ENCODE measurements around the gene PPCDC.

Gene PPCDC

DNA sequence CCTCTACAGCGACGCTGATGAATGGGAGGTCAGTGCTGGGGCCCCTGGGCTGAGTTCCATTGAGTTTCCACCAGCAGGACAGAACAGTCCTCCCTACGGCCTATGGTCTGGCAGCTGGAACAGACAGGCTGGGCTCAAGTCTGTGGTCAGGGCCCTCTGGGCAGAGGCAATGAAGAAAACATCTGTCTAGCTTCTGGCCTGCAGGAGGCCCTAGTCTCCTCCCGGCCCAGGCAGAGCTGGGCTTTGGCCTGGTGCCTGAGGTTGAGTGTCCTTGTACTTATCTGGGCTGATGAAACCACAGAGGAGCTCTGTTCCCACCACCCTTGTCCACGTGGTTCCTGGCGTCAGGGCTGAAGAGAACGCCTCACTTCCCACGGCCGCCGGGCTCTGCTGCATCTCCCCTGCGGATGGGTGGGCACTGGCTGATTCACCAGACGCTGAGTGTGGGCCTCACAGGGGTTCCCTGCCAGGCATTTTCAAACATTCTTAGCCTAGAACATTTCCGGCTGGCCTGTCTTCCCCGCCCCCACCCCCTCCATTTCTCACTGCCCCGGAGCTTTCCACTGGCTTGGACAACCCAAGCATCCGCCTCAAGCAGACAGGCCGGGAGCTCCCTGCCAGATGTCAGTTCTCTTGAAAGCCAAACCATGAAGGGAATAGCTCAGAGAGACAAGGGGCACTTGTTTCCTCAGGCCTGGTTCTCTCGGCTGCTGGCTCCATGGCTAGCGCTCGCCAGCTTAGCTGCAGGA is 20.3 kb downstream of the PPCDC start:
- peak overlapping the region; percentile 28 for H3K4me3 ChIP-seq

DNA sequence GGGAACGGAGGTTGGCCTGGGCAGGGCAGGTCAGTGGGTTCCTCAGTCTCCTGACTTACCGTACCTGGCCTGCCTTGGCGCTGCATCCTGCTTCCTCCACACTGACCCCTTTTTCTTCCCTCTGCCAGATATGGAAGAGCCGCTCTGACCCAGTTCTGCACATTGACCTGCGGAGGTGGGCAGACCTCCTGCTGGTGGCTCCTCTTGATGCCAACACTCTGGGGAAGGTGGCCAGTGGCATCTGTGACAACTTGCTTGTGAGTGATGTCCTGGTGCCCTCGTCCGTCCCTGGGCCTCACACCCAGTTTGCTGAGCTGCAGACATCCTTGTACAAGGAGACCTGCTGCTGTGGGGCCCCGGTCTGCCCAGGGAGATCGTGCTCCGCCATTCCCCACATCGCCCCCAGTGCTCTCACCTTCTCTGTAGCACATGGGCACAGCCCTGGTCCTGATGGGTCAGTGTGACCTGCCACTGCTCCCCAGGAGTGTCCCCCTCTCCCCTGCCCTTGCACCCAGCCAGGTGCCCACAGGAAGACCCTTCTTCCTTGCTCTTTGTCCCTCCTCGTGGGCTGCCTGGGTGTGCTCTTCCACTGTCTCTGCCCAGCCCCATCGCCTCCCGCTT is 21.0 kb downstream of the PPCDC start:
- TF ChIP-seq CTCF (IDR thresholded peaks at IDR 0.05) = no peak
- Histone ChIP-seq H3K27ac (peak overlapping the region; percentile 84 to 96), H3K4me3 (peak overlapping the region; percentile 28)
- DNase-seq (ENCODE audit: low spot score) = no peak

More for the DNA sequence above, 20.3 kb downstream of the PPCDC start:
- H3K27ac ChIP-seq = peak overlapping the region; percentile 84 to 96
- peak; percentile 100 for DNase-seq (ENCODE audit: low spot score)
- peak; percentile 29 for TF ChIP-seq CTCF (IDR thresholded peaks at IDR 0.05)

- Histone ChIP-seq H3K27ac (peak overlapping the region; percentile 84 to 96), H3K4me3 (no peak overlapping the region)
- no peak for DNase-seq (ENCODE audit: low spot score)
- no peak for TF ChIP-seq CTCF (IDR thresholded peaks at IDR 0.05)
Measured at GRCh38 chr15:75045332-75046015, 22.1 kb downstream of the PPCDC start.

DNA sequence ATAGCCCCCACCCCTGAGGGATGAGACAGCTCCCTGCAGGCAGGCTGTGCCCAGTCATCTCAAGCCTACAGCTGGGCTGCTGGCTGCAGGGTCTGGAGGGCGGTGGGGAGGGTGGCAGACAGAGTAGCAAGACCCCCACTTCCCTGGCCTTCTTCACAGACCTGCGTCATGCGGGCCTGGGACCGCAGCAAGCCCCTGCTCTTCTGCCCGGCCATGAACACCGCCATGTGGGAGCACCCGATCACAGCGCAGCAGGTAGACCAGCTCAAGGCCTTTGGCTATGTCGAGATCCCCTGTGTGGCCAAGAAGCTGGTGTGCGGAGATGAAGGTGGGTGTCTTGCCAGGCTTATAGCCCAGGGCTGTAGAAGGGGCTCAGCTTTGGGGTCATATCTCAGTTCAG is 25.0 kb downstream of the PPCDC start:
- Histone ChIP-seq H3K27ac (peak overlapping the region; percentile 78 to 96), H3K4me3 (no peak overlapping the region)
- DNase-seq (ENCODE audit: low spot score) = no peak
- no peak for TF ChIP-seq CTCF (IDR thresholded peaks at IDR 0.05)

DNA sequence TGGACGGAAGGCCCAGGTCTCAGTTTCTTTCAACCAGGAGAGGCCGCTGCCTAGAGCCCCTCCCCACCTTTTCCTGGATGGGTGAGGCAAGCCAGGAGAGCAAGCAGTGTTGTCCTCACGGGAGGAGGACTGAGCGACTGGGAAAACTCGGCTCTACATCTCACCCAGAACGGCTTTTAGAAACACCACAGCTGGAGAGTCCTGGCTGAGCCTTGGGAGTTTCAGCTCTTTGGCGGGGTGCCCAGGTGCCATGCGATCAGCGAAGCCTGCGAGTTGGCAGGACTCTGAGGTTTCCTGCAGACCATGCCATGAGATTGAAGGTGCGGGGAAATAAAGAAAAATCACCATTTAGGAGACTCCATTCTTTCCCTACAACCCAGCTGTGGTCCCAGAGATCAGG is 26.0 kb downstream of the PPCDC start:
- TF ChIP-seq CTCF (IDR thresholded peaks at IDR 0.05) = no peak
- Histone ChIP-seq H3K27ac (peak overlapping the region; percentile 78 to 96), H3K4me3 (no peak overlapping the region)
- DNase-seq (ENCODE audit: low spot score) = peak; percentile 84

DNA sequence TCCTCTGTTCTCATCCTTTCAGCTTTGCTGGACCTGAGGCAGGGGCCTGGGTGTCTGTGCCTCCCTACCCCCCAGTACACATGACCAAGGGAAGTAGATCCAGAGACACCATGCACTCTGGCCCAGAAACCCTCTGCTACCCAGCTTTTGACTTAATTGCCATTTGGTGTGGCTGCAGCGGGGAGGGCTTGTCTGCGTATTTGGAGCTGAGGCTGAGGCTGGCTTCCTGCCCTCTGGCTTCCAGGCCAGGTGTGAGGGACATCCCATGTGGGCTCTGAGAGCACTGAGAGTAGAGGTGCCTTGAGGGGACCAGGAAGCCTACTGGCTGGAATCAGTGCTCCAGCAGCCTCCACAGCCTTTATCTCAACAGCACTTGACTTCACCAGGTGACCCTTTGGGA is 26.9 kb downstream of the PPCDC start:
- H3K4me3 ChIP-seq = no peak overlapping the region
- H3K27ac ChIP-seq = no peak overlapping the region
- TF ChIP-seq CTCF (IDR thresholded peaks at IDR 0.05) = no peak
- no peak for DNase-seq (ENCODE audit: low spot score)
